Measurements from ENCODE around the gene ADAM33.

DNA sequence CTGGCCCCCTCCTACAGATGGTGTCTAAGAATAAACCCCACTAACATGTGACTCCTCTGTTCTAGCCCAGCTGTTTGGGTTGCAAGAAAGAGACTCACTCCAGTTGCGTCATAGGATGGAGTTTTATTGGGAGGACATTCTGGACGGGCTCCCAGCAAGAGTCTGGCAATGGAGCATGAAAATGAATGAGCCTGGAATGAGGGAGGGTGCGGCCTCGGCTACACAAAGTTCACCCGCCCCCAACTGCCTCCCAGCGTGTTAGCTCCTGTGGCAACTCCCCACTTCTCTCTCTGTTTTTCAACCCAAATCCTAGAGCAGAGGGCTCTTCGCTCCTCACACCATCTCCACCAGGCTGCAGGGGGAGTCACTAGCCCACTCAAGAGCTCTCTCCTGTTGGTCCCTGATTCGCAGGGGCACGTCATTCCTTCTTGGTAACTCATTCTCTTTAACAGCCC is 5.1 kb upstream of the ADAM33 start:
- no peak for TF ChIP-seq POLR2A (IDR thresholded peaks at IDR 0.05; ENCODE audit: low read length)
- no peak for TF ChIP-seq GATA1 (IDR thresholded peaks at IDR 0.05; ENCODE audit: low read depth, low read length)
